ENCODE measurements around the gene TBC1D24.

TBC1D24 gene

GRCh38 chr16:2466667-2467527 is 8.0 kb upstream of the TBC1D24 start:
- DNase-seq, result no peak

GRCh38 chr16:2467528-2468232 is 7.2 kb upstream of the TBC1D24 start:
- no peak for DNase-seq
- in situ Hi-C loops (cut with MboI; ENCODE audit: low pct_unique_long_range_greater_than_20kb, low sequenced_read_pairs), result no loop called here

More at GRCh38 chr16:2466667-2467527, 8.0 kb upstream of the TBC1D24 start:
- in situ Hi-C loops (cut with MboI; ENCODE audit: low pct_unique_long_range_greater_than_20kb, low sequenced_read_pairs), result no loop called here

- in situ Hi-C loops (cut with MboI; ENCODE audit: low pct_unique_long_range_greater_than_20kb, low sequenced_read_pairs), result no loop called here
- DNase-seq, result no peak
These were observed 6.6 kb upstream of the TBC1D24 start for GRCh38 chr16:2468233-2468724.

- in situ Hi-C loops (cut with MboI; ENCODE audit: low pct_unique_long_range_greater_than_20kb, low sequenced_read_pairs), result no loop called here
These were observed 6.1 kb upstream of the TBC1D24 start for GRCh38 chr16:2468725-2469398.

GRCh38 chr16:2469399-2470233 is 5.3 kb upstream of the TBC1D24 start:
- in situ Hi-C loops (cut with MboI; ENCODE audit: low pct_unique_long_range_greater_than_20kb, low sequenced_read_pairs), result no loop called here
- DNase-seq, result no peak

More at GRCh38 chr16:2468725-2469398, 6.1 kb upstream of the TBC1D24 start:
- no peak for DNase-seq

GRCh38 chr16:2470234-2470601 is 4.7 kb upstream of the TBC1D24 start:
- in situ Hi-C loops (cut with MboI; ENCODE audit: low pct_unique_long_range_greater_than_20kb, low sequenced_read_pairs), result no loop called here
- DNase-seq, result no peak

- in situ Hi-C loops (cut with MboI; ENCODE audit: low pct_unique_long_range_greater_than_20kb, low sequenced_read_pairs), result no loop called here
These were observed 4.3 kb upstream of the TBC1D24 start for GRCh38 chr16:2470603-2471015.

GRCh38 chr16:2471016-2471652 is 3.8 kb upstream of the TBC1D24 start, which contains the start of gene NTN3:
TSS of gene NTN3 (plus strand) at chr16:2471297. CDS start at chr16:2471702, 405 bp downstream.
- no peak for DNase-seq
- in situ Hi-C loops (cut with MboI; ENCODE audit: low pct_unique_long_range_greater_than_20kb, low sequenced_read_pairs), result no loop called here

More at GRCh38 chr16:2470603-2471015, 4.3 kb upstream of the TBC1D24 start:
- DNase-seq, result no peak

- in situ Hi-C loops (cut with MboI; ENCODE audit: low pct_unique_long_range_greater_than_20kb, low sequenced_read_pairs), result no loop called here
- no peak for DNase-seq
These were observed 3.1 kb upstream of the TBC1D24 start for GRCh38 chr16:2471653-2472487.

GRCh38 chr16:2472488-2472864 is 2.5 kb upstream of the TBC1D24 start:
- DNase-seq, result no peak
- in situ Hi-C loops (cut with MboI; ENCODE audit: low pct_unique_long_range_greater_than_20kb, low sequenced_read_pairs), result no loop called here

- in situ Hi-C loops (cut with MboI; ENCODE audit: low pct_unique_long_range_greater_than_20kb, low sequenced_read_pairs), result no loop called here
- DNase-seq, result no peak
These were observed 2.0 kb upstream of the TBC1D24 start for GRCh38 chr16:2472885-2473445.

- in situ Hi-C loops (cut with MboI; ENCODE audit: low pct_unique_long_range_greater_than_20kb, low sequenced_read_pairs), result no loop called here
- DNase-seq, result no peak
These were observed 1.4 kb upstream of the TBC1D24 start for GRCh38 chr16:2473446-2473926.

GRCh38 chr16:2473999-2474876 is 689 bp upstream of the TBC1D24 start:
- in situ Hi-C loops (cut with MboI; ENCODE audit: low pct_unique_long_range_greater_than_20kb, low sequenced_read_pairs), result no loop called here
- DNase-seq, result peak; percentile 64

- DNase-seq, result no peak
- in situ Hi-C loops (cut with MboI; ENCODE audit: low pct_unique_long_range_greater_than_20kb, low sequenced_read_pairs), result no loop called here
These were observed 752 bp downstream of the TBC1D24 start for GRCh38 chr16:2475413-2476344.

GRCh38 chr16:2476345-2476720 is 1.4 kb downstream of the TBC1D24 start:
- in situ Hi-C loops (cut with MboI; ENCODE audit: low pct_unique_long_range_greater_than_20kb, low sequenced_read_pairs), result no loop called here
- DNase-seq, result no peak
